OCI-LY7 (cell line): ENCODE measurements around the gene CDH23. TPM values are rescaled to one million over a fixed set of nuclear protein-coding genes. Genes with fewer than 3 reads are reported as not detected.

ENCODE experiments used
- BruUV-seq: library from RNA; stranded (reverse); fragments of 400-500 nt; replicated peaks from 2 replicates; lab custom pipeline; 2021; lab: Mats Ljungman, UMichigan
- CTCF ChIA-PET: fragments of 300-600 bp; sonication (Branson Sonifier 250); formaldehyde crosslinking; loops from one replicate; lab custom pipeline; 2022; ENCODE audit warnings: antibody characterized with exemption; ENCODE audit not compliant: unreplicated experiment; lab: Charles Lee
- POLR2A ChIA-PET: fragments of 300-600 bp; sonication (Branson Sonifier 250); formaldehyde crosslinking; loops from one replicate; lab custom pipeline; 2022; ENCODE audit warnings: antibody characterized with exemption; lab: Charles Lee
- DNase-seq: peaks from one replicate; pipeline ENCODE4 v3.0.0-alpha.2; 2015; ENCODE audit warnings: low spot score
- H2AFZ ChIP-seq: fragments of 200-600 bp; sonication (generic), shearing (Covaris generic); 2 replicates; pipeline ENCODE4 v1.6.1; 2014; ENCODE audit warnings: mild to moderate bottlenecking, antibody characterized with exemption, low read length, moderate library complexity
- H3K27ac ChIP-seq: fragments of 200-600 bp; sonication (generic); 2 replicates; pipeline ENCODE4 v1.5.1; 2014; ENCODE audit warnings: mixed run types, low read depth, mild to moderate bottlenecking, moderate library complexity, low read length, inconsistent platforms; ENCODE audit not compliant: poor library complexity, severe bottlenecking
- H3K36me3 ChIP-seq: fragments of 200-600 bp; sonication (generic); 2 replicates; pipeline ENCODE4 v1.6.1; 2014; ENCODE audit warnings: mild to moderate bottlenecking, antibody characterized with exemption, low read length, moderate library complexity, mixed read lengths; ENCODE audit not compliant: insufficient read depth
- H3K4me1 ChIP-seq: fragments of 200-600 bp; sonication (generic); 2 replicates; pipeline ENCODE4 v1.5.1; 2014; ENCODE audit warnings: mild to moderate bottlenecking, low read length; ENCODE audit not compliant: insufficient read depth, poor library complexity, severe bottlenecking
- H3K4me2 ChIP-seq: fragments of 200-600 bp; sonication (generic); 2 replicates; pipeline ENCODE4 v1.6.1; 2014; ENCODE audit warnings: mild to moderate bottlenecking, low read length
- H3K4me3 ChIP-seq: fragments of 200-600 bp; sonication (generic); 2 replicates; pipeline ENCODE4 v1.5.1; 2014; ENCODE audit warnings: mild to moderate bottlenecking, low read depth, low read length; ENCODE audit not compliant: poor library complexity, severe bottlenecking
- H3K79me2 ChIP-seq: fragments of 200-600 bp; sonication (generic); 2 replicates; pipeline ENCODE4 v1.6.1; 2016; ENCODE audit warnings: low read depth, mild to moderate bottlenecking, low read length, moderate library complexity, mixed read lengths; ENCODE audit not compliant: insufficient read depth
- H3K9me2 ChIP-seq: fragments of 200-600 bp; sonication (generic); 2 replicates; pipeline ENCODE4 v1.6.1; 2016; ENCODE audit warnings: mild to moderate bottlenecking, low read length, mixed read lengths; ENCODE audit not compliant: insufficient read depth
- H3K9me3 ChIP-seq: fragments of 200-600 bp; sonication (generic); 2 replicates; pipeline ENCODE4 v1.6.1; 2014; ENCODE audit warnings: mild to moderate bottlenecking, mixed run types, low read length, mixed read lengths
- H4K20me1 ChIP-seq: fragments of 200-600 bp; sonication (generic); 2 replicates; pipeline ENCODE4 v1.6.1; 2014; ENCODE audit warnings: mild to moderate bottlenecking, antibody characterized with exemption, low read length, moderate library complexity, mixed read lengths; ENCODE audit not compliant: insufficient read depth
- CTCF ChIP-seq: fragments of 200-600 bp; sonication (generic); conservative IDR thresholded peaks from 2 replicates; pipeline ENCODE4 v1.5.1; 2014; ENCODE audit warnings: mild to moderate bottlenecking, antibody characterized with exemption, low read length, moderate library complexity, mixed read lengths
- EZH2phosphoT487 ChIP-seq: fragments of 200-600 bp; sonication (generic); IDR thresholded peaks from 2 replicates; pipeline ENCODE4 v1.6.1; 2018; ENCODE audit warnings: low read depth, borderline replicate concordance, mild to moderate bottlenecking, mixed run types, antibody characterized with exemption, low read length, moderate library complexity, mixed read lengths
- intact Hi-C: fragments of 100-400 bp; cut with micrococcal nuclease; formaldehyde crosslinking; loops from one replicate; pipeline ENCODE4 v1.10.0; 2022; ENCODE audit not compliant: unreplicated experiment
- total RNA-seq, 2 experiments: library from RNA; depleted of rRNA in 1 of 2; stranded (reverse); fragments of >200 nt in 1 of 2; shearing (Covaris generic) in 1 of 2; gene quantifications; 2 replicates each; pipeline ENCODE4 v1.2.3, GENCODE V29; 2014 to 2022

CDH23 gene
- total RNA-seq, 2 experiments from 2014 or later: 0.92 to 9.9 TPM

GRCh38 chr10:71774916-71775702, 378.4 kb downstream of the CDH23 start:
- Histone ChIP-seq H2AFZ (peak overlapping the region; percentile 66; the same call in 1 of the 2 replicates), H3K9me3 (no peaks in the 10 kb centered on the region), H3K36me3 (no peaks in the 10 kb centered on the region), H3K27ac (peak overlapping the region; percentile 79), H3K4me2 (peak overlapping the region; percentile 94), H4K20me1 (no peaks in the 10 kb centered on the region), H3K9me2 (no peaks in the 10 kb centered on the region), H3K4me3 (peak overlapping the region; percentile 70), H3K4me1 (peaks cover 53% of the 10 kb centered on the region), H3K79me2 (no peaks in the 10 kb centered on the region)
- no TSS peak for BruUV-seq
- intact Hi-C loops: loop anchor here (1.0 to 5.0 kb wide), 2 partner anchors 63 to 113 kb away; no protein-coding TSS in a partner anchor
- TF ChIP-seq EZH2phosphoT487 (no peak), CTCF (no peak)
- ChIA-PET POLR2A (interaction anchor here (0.6 to 2.0 kb wide), 9 partner anchors 11 to 498 kb away, joined by 3 to 8 read pairs (median 3); no protein-coding TSS in a partner anchor), CTCF (interaction anchor here (0.6 kb wide), 1 partner anchor 49 kb away, joined by 3 read pairs; no protein-coding TSS in a partner anchor)
- DNase-seq: peak; percentile 53

GRCh38 chr10:71776481-71776925, 379.8 kb downstream of the CDH23 start:
- Histone ChIP-seq H3K27ac (peak overlapping the region; percentile 79), H3K4me1 (peaks cover 53% of the 10 kb centered on the region), H3K4me2 (peak overlapping the region; percentile 94), H3K9me3 (no peaks in the 10 kb centered on the region), H3K4me3 (no peak overlapping the region), H3K9me2 (no peaks in the 10 kb centered on the region), H3K36me3 (no peaks in the 10 kb centered on the region), H3K79me2 (no peaks in the 10 kb centered on the region), H4K20me1 (no peaks in the 10 kb centered on the region), H2AFZ (peak overlapping the region; percentile 46; the same call in 1 of the 2 replicates)
- intact Hi-C loops: no loop called here
- CTCF ChIA-PET: interaction anchor here (0.6 kb wide), 1 partner anchor 31 kb away, joined by 3 read pairs; no protein-coding TSS in a partner anchor
- peak; percentile 23; the same call in 1 of the 2 replicates for TF ChIP-seq CTCF
- no peak for TF ChIP-seq EZH2phosphoT487
- POLR2A ChIA-PET: interaction anchor here (0.5 to 1.4 kb wide), 2 partner anchors 10 to 25 kb away, joined by 4 to 6 read pairs; no protein-coding TSS in a partner anchor
- peak; percentile 30 for DNase-seq
- BruUV-seq: no TSS peak
